ENCODE data around the gene ADAMTS2.

The ADAMTS2 gene

GRCh38 chr5:179343719-179344430 lies 1.4 kb downstream of the ADAMTS2 start:
- H4K20me1 ChIP-seq (ENCODE audit: insufficient read depth, low read length) = no peaks in the 10 kb centered on the region
- H3K9me2 ChIP-seq (ENCODE audit: low read depth, low read length) = no peaks in the 10 kb centered on the region
- H3K9me3 ChIP-seq (ENCODE audit: low read length) = no peaks in the 10 kb centered on the region
- H3K36me3 ChIP-seq (ENCODE audit: insufficient read depth, low read length) = no peaks in the 10 kb centered on the region
- H3K9ac ChIP-seq (ENCODE audit: low read length) = no peak overlapping the region
- no peaks in the 10 kb centered on the region for H3K27me3 ChIP-seq (ENCODE audit: insufficient read depth, low read length)
- H3K4me3 ChIP-seq (ENCODE audit: low read depth, low read length, poor library complexity, severe bottlenecking) = no peak overlapping the region
- TF ChIP-seq EZH2 (IDR thresholded peaks at IDR 0.05; ENCODE audit: borderline replicate concordance, low read length) (no peak), CTCF (IDR thresholded peaks at IDR 0.05; ENCODE audit: low read length) (no peak)
- H3F3A ChIP-seq (ENCODE audit: insufficient read depth, low read length) = no peaks in the 10 kb centered on the region
- no peaks in the 10 kb centered on the region for H3K79me2 ChIP-seq (ENCODE audit: insufficient read depth, low read length)
- H3K27ac ChIP-seq (ENCODE audit: low read depth, low read length, poor library complexity, severe bottlenecking) = no peak overlapping the region
- H3K4me1 ChIP-seq (ENCODE audit: insufficient read depth, low read length, severe bottlenecking) = no peaks in the 10 kb centered on the region
- no peak overlapping the region for H2AFZ ChIP-seq (ENCODE audit: low read length)
- no peak overlapping the region for H3K4me2 ChIP-seq (ENCODE audit: low read length)

- no peak overlapping the region for H3K4me2 ChIP-seq (ENCODE audit: low read length)
- TF ChIP-seq EZH2 (IDR thresholded peaks at IDR 0.05; ENCODE audit: borderline replicate concordance, low read length) = no peak
- H3K27me3 ChIP-seq (ENCODE audit: insufficient read depth, low read length) = no peaks in the 10 kb centered on the region
- no peak overlapping the region for H3K9ac ChIP-seq (ENCODE audit: low read length)
- H4K20me1 ChIP-seq (ENCODE audit: insufficient read depth, low read length) = no peaks in the 10 kb centered on the region
- no peak overlapping the region for H2AFZ ChIP-seq (ENCODE audit: low read length)
- H3F3A ChIP-seq (ENCODE audit: insufficient read depth, low read length) = no peaks in the 10 kb centered on the region
- no peak overlapping the region for H3K4me3 ChIP-seq (ENCODE audit: low read depth, low read length, poor library complexity, severe bottlenecking)
- no peaks in the 10 kb centered on the region for H3K9me3 ChIP-seq (ENCODE audit: low read length)
- no peaks in the 10 kb centered on the region for H3K36me3 ChIP-seq (ENCODE audit: insufficient read depth, low read length)
- H3K79me2 ChIP-seq (ENCODE audit: insufficient read depth, low read length) = no peaks in the 10 kb centered on the region
- no peaks in the 10 kb centered on the region for H3K9me2 ChIP-seq (ENCODE audit: low read depth, low read length)
- H3K4me1 ChIP-seq (ENCODE audit: insufficient read depth, low read length, severe bottlenecking) = no peaks in the 10 kb centered on the region
- H3K27ac ChIP-seq (ENCODE audit: low read depth, low read length, poor library complexity, severe bottlenecking) = no peak overlapping the region
Measured at GRCh38 chr5:179343021-179343718, 2.1 kb downstream of the ADAMTS2 start.

- Histone ChIP-seq H3K4me2 (ENCODE audit: low read length) (no peak overlapping the region), H2AFZ (ENCODE audit: low read length) (no peak overlapping the region), H3K27me3 (ENCODE audit: insufficient read depth, low read length) (no peaks in the 10 kb centered on the region), H4K20me1 (ENCODE audit: insufficient read depth, low read length) (no peaks in the 10 kb centered on the region), H3K4me3 (ENCODE audit: low read depth, low read length, poor library complexity, severe bottlenecking) (no peak overlapping the region), H3K9me3 (ENCODE audit: low read length) (no peaks in the 10 kb centered on the region), H3K9ac (ENCODE audit: low read length) (no peak overlapping the region), H3K36me3 (ENCODE audit: insufficient read depth, low read length) (no peaks in the 10 kb centered on the region), H3F3A (ENCODE audit: insufficient read depth, low read length) (no peaks in the 10 kb centered on the region), H3K27ac (ENCODE audit: low read depth, low read length, poor library complexity, severe bottlenecking) (no peak overlapping the region), H3K4me1 (ENCODE audit: insufficient read depth, low read length, severe bottlenecking) (no peaks in the 10 kb centered on the region), H3K79me2 (ENCODE audit: insufficient read depth, low read length) (no peaks in the 10 kb centered on the region), H3K9me2 (ENCODE audit: low read depth, low read length) (no peaks in the 10 kb centered on the region)
- TF ChIP-seq EZH2 (IDR thresholded peaks at IDR 0.05; ENCODE audit: borderline replicate concordance, low read length) (no peak), CTCF (IDR thresholded peaks at IDR 0.05; ENCODE audit: low read length) (no peak)
Measured at GRCh38 chr5:179342577-179342976, 2.7 kb downstream of the ADAMTS2 start.

All from OCI-LY1 (cell line).